ENCODE data around the gene BAZ2B. TPM values are rescaled to one million over a fixed set of nuclear protein-coding genes. Genes with fewer than 3 reads are reported as not detected.
"Not testable (repeated sequence)": the region's sequence is repeated elsewhere in the genome, so short reads cannot be mapped to it uniquely, and the experiment has no call there.

BAZ2B gene
- total and polyA plus RNA-seq, 4 donors: 21.4 to 139 (median 61.0) TPM

DNA sequence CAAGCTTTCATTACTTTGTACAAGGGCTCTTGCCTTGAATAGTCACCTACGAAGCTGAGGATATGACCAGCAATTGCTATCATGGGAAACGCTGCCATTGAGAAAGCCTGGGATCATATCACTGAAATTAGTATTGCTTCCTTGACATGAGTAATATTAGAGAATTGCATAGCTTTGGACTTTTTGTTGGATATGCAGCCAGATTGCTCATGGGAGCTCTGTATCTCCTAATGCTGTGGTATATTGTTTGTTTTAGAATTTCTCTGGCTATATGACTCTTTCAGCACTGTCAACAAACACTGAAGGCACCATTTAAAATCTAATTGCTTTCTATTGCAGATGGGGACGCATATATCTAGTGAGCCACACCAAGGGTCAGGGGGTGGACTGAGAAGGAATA, 249.8 kb downstream of the BAZ2B start:
- WGBS, 2 donors: 94 to 96% methylated on average over 3 of the region's 3 CpGs
- no peak overlapping the region for H3K27ac ChIP-seq (ENCODE audit: low read depth in 1 of 2, low read length in 2 of 2)
- peaks cover 14 to 18% of the 10 kb centered on the region in 2 donors for H3K36me3 ChIP-seq (ENCODE audit: control insufficient read depth in 1 of 2, insufficient read depth in 2 of 2, low read length in 1 of 2)
- no peaks in the 10 kb centered on the region for H3K9me3 ChIP-seq (ENCODE audit: control insufficient read depth, low read length)
- DNase-seq: no peak
- H3K27me3 ChIP-seq (ENCODE audit: control insufficient read depth in 1 of 2, insufficient read depth in 2 of 2, low read length in 1 of 2): no peaks in the 10 kb centered on the region
- H3K4me3 ChIP-seq (ENCODE audit: low read length in 2 of 2): no peak overlapping the region
- intact Hi-C loops (cut with DNase I): no loop called here
- no peaks in the 10 kb centered on the region for H3K4me1 ChIP-seq (ENCODE audit: control insufficient read depth in 1 of 2, insufficient read depth in 2 of 2, low read length in 2 of 2)
- no peak for ATAC-seq (ENCODE audit: low FRiP score)

GRCh38 chr2:159362816-159363251, 253.5 kb downstream of the BAZ2B start:
- intact Hi-C loops (cut with DNase I): no loop called here
- peak; percentile 46 for ATAC-seq (ENCODE audit: low FRiP score)
- Histone ChIP-seq H3K36me3 (ENCODE audit: control insufficient read depth in 1 of 2, insufficient read depth in 2 of 2, low read length in 1 of 2) (peaks cover 14% of the 10 kb centered on the region in 2 donors), H3K4me1 (ENCODE audit: control insufficient read depth in 1 of 2, insufficient read depth in 2 of 2, low read length in 2 of 2) (no peaks in the 10 kb centered on the region), H3K27me3 (ENCODE audit: control insufficient read depth in 1 of 2, insufficient read depth in 2 of 2, low read length in 1 of 2) (no peaks in the 10 kb centered on the region), H3K27ac (ENCODE audit: low read depth in 1 of 2, low read length in 2 of 2) (no peak overlapping the region), H3K4me3 (ENCODE audit: low read length in 2 of 2) (no peak overlapping the region), H3K9me3 (ENCODE audit: control insufficient read depth, low read length) (no peaks in the 10 kb centered on the region)
- WGBS, 2 donors: 88 to 92% methylated on average over 2 of the region's 2 CpGs
- DNase-seq: no peak

- intact Hi-C loops (cut with DNase I): no loop called here
- WGBS, 2 donors: 95 to 100% methylated on average over 2 of the region's 2 CpGs
- H3K27ac ChIP-seq (ENCODE audit: low read depth in 1 of 2, low read length in 2 of 2): no peak overlapping the region
- H3K4me3 ChIP-seq (ENCODE audit: low read length in 2 of 2): no peak overlapping the region
- no peaks in the 10 kb centered on the region for H3K27me3 ChIP-seq (ENCODE audit: control insufficient read depth in 1 of 2, insufficient read depth in 2 of 2, low read length in 1 of 2)
- H3K36me3 ChIP-seq (ENCODE audit: control insufficient read depth in 1 of 2, insufficient read depth in 2 of 2, low read length in 1 of 2): peaks cover 13 to 14% of the 10 kb centered on the region in 2 donors
- no peak for DNase-seq
- H3K9me3 ChIP-seq (ENCODE audit: control insufficient read depth, low read length): no peaks in the 10 kb centered on the region
- no peaks in the 10 kb centered on the region for H3K4me1 ChIP-seq (ENCODE audit: control insufficient read depth in 1 of 2, insufficient read depth in 2 of 2, low read length in 2 of 2)
- ATAC-seq (ENCODE audit: low FRiP score): no peak
Observed at GRCh38 chr2:159362094-159362493, 254.3 kb downstream of the BAZ2B start.

- DNase-seq; intact Hi-C loops (cut with DNase I); H3K27ac ChIP-seq (ENCODE audit: low read depth in 1 of 2, low read length in 2 of 2); H3K27me3 ChIP-seq (ENCODE audit: control insufficient read depth in 1 of 2, insufficient read depth in 2 of 2, low read length in 1 of 2); H3K4me3 ChIP-seq (ENCODE audit: low read length in 2 of 2); H3K9me3 ChIP-seq (ENCODE audit: control insufficient read depth, low read length); ATAC-seq (ENCODE audit: low FRiP score); H3K4me1 ChIP-seq (ENCODE audit: control insufficient read depth in 1 of 2, insufficient read depth in 2 of 2, low read length in 2 of 2): not testable (repeated sequence)
- H3K36me3 ChIP-seq (ENCODE audit: control insufficient read depth in 1 of 2, insufficient read depth in 2 of 2, low read length in 1 of 2): peaks cover 9 to 12% of the 10 kb centered on the region in 2 donors
- WGBS, 2 donors: 95 to 99% methylated on average over 3 of the region's 3 CpGs
Observed at GRCh38 chr2:159361603-159362002, 254.7 kb downstream of the BAZ2B start.

- no peak overlapping the region for H3K4me3 ChIP-seq (ENCODE audit: low read length in 2 of 2)
- no peaks in the 10 kb centered on the region for H3K27me3 ChIP-seq (ENCODE audit: control insufficient read depth in 1 of 2, insufficient read depth in 2 of 2, low read length in 1 of 2)
- H3K9me3 ChIP-seq (ENCODE audit: control insufficient read depth, low read length): no peaks in the 10 kb centered on the region
- WGBS, 2 donors: 89 to 90% methylated on average over 8 of the region's 8 CpGs
- ATAC-seq (ENCODE audit: low FRiP score): no peak
- intact Hi-C loops (cut with DNase I): no loop called here
- peaks cover 3 to 8% of the 10 kb centered on the region in 2 donors for H3K36me3 ChIP-seq (ENCODE audit: control insufficient read depth in 1 of 2, insufficient read depth in 2 of 2, low read length in 1 of 2)
- no peak overlapping the region for H3K27ac ChIP-seq (ENCODE audit: low read depth in 1 of 2, low read length in 2 of 2)
- no peak for DNase-seq
- no peaks in the 10 kb centered on the region for H3K4me1 ChIP-seq (ENCODE audit: control insufficient read depth in 1 of 2, insufficient read depth in 2 of 2, low read length in 2 of 2)
Observed at GRCh38 chr2:159356053-159356554, 260.2 kb downstream of the BAZ2B start.

- no peak overlapping the region for H3K27ac ChIP-seq (ENCODE audit: low read depth in 1 of 2, low read length in 2 of 2)
- H3K36me3 ChIP-seq (ENCODE audit: control insufficient read depth in 1 of 2, insufficient read depth in 2 of 2, low read length in 1 of 2): peaks cover 3 to 8% of the 10 kb centered on the region in 2 donors
- no peak for DNase-seq
- H3K9me3 ChIP-seq (ENCODE audit: control insufficient read depth, low read length): no peaks in the 10 kb centered on the region
- no peak for ATAC-seq (ENCODE audit: low FRiP score)
- intact Hi-C loops (cut with DNase I): no loop called here
- 86 to 87% methylated on average over 3 of the region's 3 CpGs for WGBS, 2 donors
- no peaks in the 10 kb centered on the region for H3K27me3 ChIP-seq (ENCODE audit: control insufficient read depth in 1 of 2, insufficient read depth in 2 of 2, low read length in 1 of 2)
- no peaks in the 10 kb centered on the region for H3K4me1 ChIP-seq (ENCODE audit: control insufficient read depth in 1 of 2, insufficient read depth in 2 of 2, low read length in 2 of 2)
- no peak overlapping the region for H3K4me3 ChIP-seq (ENCODE audit: low read length in 2 of 2)
Observed at GRCh38 chr2:159351977-159352376, 264.4 kb downstream of the BAZ2B start.

DNA sequence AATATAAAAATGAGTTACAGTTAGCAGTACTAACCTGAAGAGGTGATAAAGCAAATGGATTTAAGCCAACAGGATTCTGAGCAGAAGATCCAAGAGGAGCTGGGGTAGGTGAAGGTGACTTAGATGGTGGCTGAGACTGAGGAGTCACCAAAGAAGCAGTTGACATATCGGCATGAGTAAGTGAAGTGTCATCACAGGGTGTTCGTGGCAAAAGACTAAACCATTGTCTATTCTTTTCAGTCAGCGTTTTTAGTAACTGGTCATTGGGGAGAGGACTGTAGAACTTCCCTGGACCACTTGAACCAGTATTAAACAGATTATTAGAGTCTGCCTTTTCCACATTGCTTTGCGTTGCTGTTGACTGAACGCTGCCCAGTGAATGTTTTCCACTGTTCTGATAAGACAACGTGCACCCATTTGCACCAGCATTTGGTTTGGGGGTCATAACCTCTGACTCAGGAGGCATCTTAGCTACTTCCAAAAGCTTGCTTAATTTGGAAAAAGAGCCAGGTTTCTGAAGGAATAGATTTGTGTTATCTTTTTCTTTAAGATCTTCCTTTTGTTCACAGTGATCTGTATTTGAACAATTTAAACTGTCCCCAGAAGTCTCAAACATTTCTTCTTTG, 266.6 kb downstream of the BAZ2B start:
- 90 to 94% methylated on average over 6 of the region's 6 CpGs for WGBS, 2 donors
- ATAC-seq (ENCODE audit: low FRiP score): no peak
- no peaks in the 10 kb centered on the region for H3K9me3 ChIP-seq (ENCODE audit: control insufficient read depth, low read length)
- H3K27me3 ChIP-seq (ENCODE audit: control insufficient read depth in 1 of 2, insufficient read depth in 2 of 2, low read length in 1 of 2): no peaks in the 10 kb centered on the region
- no peaks in the 10 kb centered on the region for H3K4me1 ChIP-seq (ENCODE audit: control insufficient read depth in 1 of 2, insufficient read depth in 2 of 2, low read length in 2 of 2)
- no peak for DNase-seq
- H3K4me3 ChIP-seq (ENCODE audit: low read length in 2 of 2): no peak overlapping the region
- intact Hi-C loops (cut with DNase I): no loop called here
- H3K27ac ChIP-seq (ENCODE audit: low read depth in 1 of 2, low read length in 2 of 2): no peak overlapping the region
- peaks cover 3 to 4% of the 10 kb centered on the region in 2 donors for H3K36me3 ChIP-seq (ENCODE audit: control insufficient read depth in 1 of 2, insufficient read depth in 2 of 2, low read length in 1 of 2)

GRCh38 chr2:159326569-159327255, 289.6 kb downstream of the BAZ2B start:
- Histone ChIP-seq H3K36me3 (ENCODE audit: control insufficient read depth in 1 of 2, insufficient read depth in 2 of 2, low read length in 1 of 2) (peaks cover under 1 to 6% of the 10 kb centered on the region in 2 donors), H3K27ac (ENCODE audit: low read depth in 1 of 2, low read length in 2 of 2) (no peak overlapping the region), H3K9me3 (ENCODE audit: control insufficient read depth, low read length) (no peaks in the 10 kb centered on the region), H3K4me1 (ENCODE audit: control insufficient read depth in 1 of 2, insufficient read depth in 2 of 2, low read length in 2 of 2) (no peaks in the 10 kb centered on the region), H3K4me3 (ENCODE audit: low read length in 2 of 2) (no peak overlapping the region), H3K27me3 (ENCODE audit: control insufficient read depth in 1 of 2, insufficient read depth in 2 of 2, low read length in 1 of 2) (no peaks in the 10 kb centered on the region)
- intact Hi-C loops (cut with DNase I): no loop called here
- WGBS, 2 donors: 91 to 94% methylated on average over 5 of the region's 5 CpGs
- no peak for DNase-seq
- peak; percentile 46 for ATAC-seq (ENCODE audit: low FRiP score)

DNA sequence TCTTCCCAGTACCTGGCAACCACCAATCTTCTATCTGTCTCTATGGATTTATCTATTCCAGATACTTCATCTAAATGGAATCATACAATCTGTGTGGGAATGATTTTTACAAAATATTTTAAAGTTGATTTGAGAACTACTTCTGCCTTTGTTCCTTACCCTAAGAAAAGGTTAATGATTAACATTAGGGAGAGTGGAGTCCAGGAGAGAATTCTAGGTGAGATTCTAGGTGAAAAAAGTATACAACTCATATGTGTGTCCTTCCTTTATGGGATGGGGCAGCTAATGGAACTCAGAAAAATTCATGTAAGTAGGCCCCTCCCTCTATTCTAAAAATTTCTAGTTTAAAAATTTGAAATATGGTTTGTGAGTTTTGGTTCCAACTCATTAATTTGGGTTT, 293.9 kb downstream of the BAZ2B start:
- H3K9me3 ChIP-seq (ENCODE audit: control insufficient read depth, low read length): no peaks in the 10 kb centered on the region
- DNase-seq (no peak), ATAC-seq (ENCODE audit: low FRiP score) (no peak)
- intact Hi-C loops (cut with DNase I): no loop called here
- H3K4me3 ChIP-seq (ENCODE audit: low read length in 2 of 2): no peak overlapping the region
- no peaks in the 10 kb centered on the region for H3K4me1 ChIP-seq (ENCODE audit: control insufficient read depth in 1 of 2, insufficient read depth in 2 of 2, low read length in 2 of 2)
- no peak overlapping the region for H3K27ac ChIP-seq (ENCODE audit: low read depth in 1 of 2, low read length in 2 of 2)
- H3K36me3 ChIP-seq (ENCODE audit: control insufficient read depth in 1 of 2, insufficient read depth in 2 of 2, low read length in 1 of 2): peaks cover 1 to 5% of the 10 kb centered on the region in 2 donors
- H3K27me3 ChIP-seq (ENCODE audit: control insufficient read depth in 1 of 2, insufficient read depth in 2 of 2, low read length in 1 of 2): no peaks in the 10 kb centered on the region
